ENCODE measurements around the gene LHFPL2.

Gene LHFPL2

DNA sequence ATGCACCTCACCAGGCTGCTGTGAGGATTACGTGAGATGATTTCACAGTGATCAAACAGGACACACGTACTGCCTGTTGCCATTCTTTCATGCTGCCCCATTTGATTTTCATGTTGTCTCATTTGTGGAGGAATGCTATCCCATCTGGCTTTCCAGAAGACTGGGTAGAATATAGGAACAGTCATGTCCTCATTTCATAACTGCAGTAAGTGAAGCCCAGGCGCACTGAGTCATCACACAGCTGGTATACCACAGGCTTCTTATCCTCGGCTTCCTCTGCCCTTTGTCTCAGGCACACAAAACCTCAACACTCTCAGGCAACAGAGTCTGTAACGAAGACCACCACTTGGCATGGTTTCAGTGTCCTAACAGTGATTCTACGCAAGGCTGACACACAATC is 62.3 kb downstream of the LHFPL2 start:
- H3K4me1 Mint-ChIP-seq (ENCODE audit: low read depth): no peaks in the 10 kb centered on the region
- H3K4me3 Mint-ChIP-seq: no peak overlapping the region
- no peak for DNase-seq (ENCODE audit: low spot score)
- H3K36me3 Mint-ChIP-seq (ENCODE audit: low read depth): no peaks in the 10 kb centered on the region
- H3K27me3 Mint-ChIP-seq (ENCODE audit: low read depth): peaks cover 4% of the 10 kb centered on the region
- H3K9me3 Mint-ChIP-seq: peaks cover 3% of the 10 kb centered on the region
- H3K27ac Mint-ChIP-seq: no peak overlapping the region

DNA sequence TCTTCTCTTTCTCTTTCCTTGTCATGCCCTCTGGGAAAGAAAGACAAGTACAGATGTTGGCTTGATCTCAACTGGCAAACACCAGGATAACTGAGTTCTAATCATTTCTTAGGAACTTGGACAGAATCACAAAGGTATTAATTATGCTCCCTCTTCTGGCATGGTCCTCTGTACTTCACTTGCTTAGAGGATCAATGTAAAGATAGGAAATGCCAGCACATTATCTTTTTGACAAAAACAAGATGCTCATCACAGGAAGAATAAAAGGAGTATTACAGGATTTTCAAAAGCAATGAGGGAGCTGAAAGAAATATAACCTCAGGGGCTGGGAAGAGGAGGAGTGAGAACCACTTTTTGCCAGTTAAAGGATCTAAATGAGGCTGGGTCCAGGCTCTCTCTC is 70.6 kb downstream of the LHFPL2 start:
- Mint-ChIP-seq H3K27me3 (ENCODE audit: low read depth) (no peaks in the 10 kb centered on the region), H3K4me3 (no peak overlapping the region), H3K36me3 (ENCODE audit: low read depth) (no peaks in the 10 kb centered on the region), H3K9me3 (no peaks in the 10 kb centered on the region), H3K4me1 (ENCODE audit: low read depth) (no peaks in the 10 kb centered on the region), H3K27ac (no peak overlapping the region)
- DNase-seq (ENCODE audit: low spot score): no peak

DNA sequence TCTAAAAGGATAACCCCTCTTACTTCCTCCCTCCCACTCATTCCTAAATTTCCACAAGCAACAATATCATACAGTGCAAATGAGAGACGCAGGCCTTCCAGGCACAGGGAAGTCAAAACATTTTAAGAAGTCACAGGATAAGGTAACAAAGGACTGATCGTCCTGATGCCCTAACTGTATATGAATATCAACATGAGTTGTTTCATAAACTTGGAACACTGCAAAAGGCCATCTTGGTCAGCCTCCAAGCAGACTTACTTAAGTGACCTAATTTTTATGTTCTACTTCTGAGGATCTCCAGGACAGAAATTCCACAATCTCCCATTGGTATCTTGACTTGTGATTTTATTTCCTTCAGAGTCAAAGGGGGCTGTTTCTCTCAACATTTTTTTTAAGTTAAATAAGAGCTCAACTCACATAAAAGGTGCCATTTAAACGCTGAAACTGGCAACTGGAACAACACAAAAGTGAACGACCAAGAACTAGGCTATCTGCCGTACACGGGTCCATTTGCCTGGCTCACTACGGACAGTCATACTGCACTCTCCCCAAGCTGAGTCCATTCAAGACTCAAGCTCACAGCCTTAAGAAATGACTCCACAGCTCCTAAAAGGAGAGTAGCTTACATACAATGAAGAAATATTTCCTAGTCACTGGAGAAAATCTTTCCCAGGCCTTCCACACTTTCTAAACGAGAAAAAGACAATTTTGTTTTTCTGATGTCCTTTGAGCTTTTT is 71.3 kb downstream of the LHFPL2 start:
- no peak for DNase-seq (ENCODE audit: low spot score)
- Mint-ChIP-seq H3K4me1 (ENCODE audit: low read depth) (no peaks in the 10 kb centered on the region), H3K27ac (no peak overlapping the region)

DNA sequence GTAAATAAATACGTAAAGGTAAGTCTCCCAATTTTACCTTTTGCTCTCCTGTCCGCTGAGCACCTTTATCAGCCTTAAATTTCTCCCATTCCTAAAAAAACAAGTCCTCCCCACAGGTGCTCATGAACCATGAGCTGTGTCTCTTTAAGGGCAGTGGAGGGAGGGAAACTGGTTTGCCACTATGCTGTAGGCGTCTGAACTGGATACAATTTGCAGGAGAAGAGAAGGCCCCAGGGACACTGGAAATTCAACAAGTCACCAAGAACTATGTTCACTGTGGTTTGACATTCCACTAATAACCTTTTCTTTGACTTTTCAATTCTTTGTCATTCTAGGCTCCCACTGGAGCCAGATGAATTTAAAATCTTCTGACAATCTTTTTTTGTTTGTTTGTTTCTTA is 72.2 kb downstream of the LHFPL2 start:
- Mint-ChIP-seq H3K4me3 (no peak overlapping the region), H3K4me1 (ENCODE audit: low read depth) (no peaks in the 10 kb centered on the region), H3K9me3 (no peaks in the 10 kb centered on the region), H3K36me3 (ENCODE audit: low read depth) (no peaks in the 10 kb centered on the region), H3K27me3 (ENCODE audit: low read depth) (peaks cover 9% of the 10 kb centered on the region), H3K27ac (no peak overlapping the region)
- DNase-seq (ENCODE audit: low spot score): no peak

More for the DNA sequence above, 71.3 kb downstream of the LHFPL2 start:
- peaks cover 2% of the 10 kb centered on the region for H3K27me3 Mint-ChIP-seq (ENCODE audit: low read depth)
- no peak overlapping the region for H3K4me3 Mint-ChIP-seq
- H3K36me3 Mint-ChIP-seq (ENCODE audit: low read depth): no peaks in the 10 kb centered on the region
- no peaks in the 10 kb centered on the region for H3K9me3 Mint-ChIP-seq

DNA sequence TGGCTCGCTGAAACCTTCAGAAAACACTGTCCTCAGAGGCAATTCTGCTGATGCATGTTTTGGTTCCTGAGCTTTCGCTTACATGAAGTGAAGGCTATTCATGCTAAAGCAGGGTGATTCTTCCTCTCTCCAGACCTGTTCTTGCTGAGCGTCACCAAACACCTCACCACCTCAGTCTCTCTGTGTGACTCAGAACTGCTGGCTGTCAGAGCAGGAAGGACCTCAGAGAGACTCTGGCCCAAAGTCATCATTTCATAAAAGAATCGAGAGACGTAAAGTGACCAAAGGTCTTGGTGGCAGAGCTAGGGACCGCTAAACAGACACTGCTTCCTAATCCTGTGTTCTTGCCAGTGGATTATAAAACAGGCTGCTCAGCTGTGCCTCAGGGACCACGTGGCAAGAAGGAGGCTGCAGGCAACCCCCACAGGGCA is 73.8 kb downstream of the LHFPL2 start:
- no peak overlapping the region for H3K27ac Mint-ChIP-seq
- no peaks in the 10 kb centered on the region for H3K9me3 Mint-ChIP-seq
- H3K27me3 Mint-ChIP-seq (ENCODE audit: low read depth): peaks cover 14% of the 10 kb centered on the region
- no peak for DNase-seq (ENCODE audit: low spot score)
- H3K4me1 Mint-ChIP-seq (ENCODE audit: low read depth): no peaks in the 10 kb centered on the region
- H3K36me3 Mint-ChIP-seq (ENCODE audit: low read depth): no peaks in the 10 kb centered on the region
- no peak overlapping the region for H3K4me3 Mint-ChIP-seq

DNA sequence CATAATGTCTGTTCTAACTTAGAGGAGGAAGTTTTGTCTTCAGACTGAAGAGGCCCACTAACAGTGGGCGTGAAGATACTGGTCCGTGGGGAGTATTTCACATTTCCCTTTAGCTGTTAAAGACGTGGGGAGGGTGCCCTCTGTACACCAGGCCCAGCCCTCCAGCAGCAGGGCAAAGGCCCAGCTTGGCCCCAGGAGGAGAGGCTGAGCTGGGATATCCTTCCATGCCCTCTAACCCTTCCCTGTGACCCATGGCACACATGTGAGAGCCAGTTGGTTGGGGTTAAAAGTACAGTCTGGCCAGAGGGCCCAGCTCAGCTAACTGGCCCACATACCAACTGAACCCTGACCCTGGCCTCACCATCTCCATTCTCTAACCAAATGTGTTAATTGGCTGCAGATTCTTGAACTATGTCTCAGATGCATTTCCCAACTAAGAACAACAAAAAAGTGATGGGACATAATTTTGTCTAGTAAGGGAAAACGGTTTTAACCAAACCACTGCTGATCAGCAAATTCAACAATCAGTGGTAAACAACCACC is 74.4 kb downstream of the LHFPL2 start:
- Mint-ChIP-seq H3K27ac (no peak overlapping the region), H3K36me3 (ENCODE audit: low read depth) (no peaks in the 10 kb centered on the region), H3K4me3 (no peak overlapping the region), H3K4me1 (ENCODE audit: low read depth) (no peaks in the 10 kb centered on the region), H3K9me3 (no peaks in the 10 kb centered on the region), H3K27me3 (ENCODE audit: low read depth) (peaks cover 14% of the 10 kb centered on the region)
- DNase-seq (ENCODE audit: low spot score): no peak

DNA sequence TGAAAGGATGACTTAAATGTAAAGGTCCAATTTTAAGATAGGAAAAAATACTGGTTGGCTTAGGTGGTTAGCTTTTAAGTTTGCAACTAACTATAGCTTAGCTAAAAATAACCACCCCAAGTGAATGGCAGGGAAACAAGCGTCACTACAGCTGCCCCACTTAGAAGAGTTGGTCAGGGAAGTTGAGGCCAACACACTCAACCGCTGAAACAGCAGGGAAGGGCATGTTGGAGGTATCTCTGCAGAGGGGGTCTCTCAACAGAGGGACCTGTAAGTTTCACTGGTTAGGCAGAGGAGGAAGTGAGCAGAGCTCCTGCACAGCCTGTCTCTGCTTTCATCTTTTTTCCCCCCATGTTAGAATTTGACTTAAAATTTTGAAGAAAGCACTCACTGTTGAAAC is 75.3 kb downstream of the LHFPL2 start:
- H3K4me3 Mint-ChIP-seq: no peak overlapping the region
- H3K27ac Mint-ChIP-seq: no peak overlapping the region
- H3K4me1 Mint-ChIP-seq (ENCODE audit: low read depth): no peaks in the 10 kb centered on the region
- peaks cover 14% of the 10 kb centered on the region for H3K27me3 Mint-ChIP-seq (ENCODE audit: low read depth)
- no peak for DNase-seq (ENCODE audit: low spot score)
- no peaks in the 10 kb centered on the region for H3K9me3 Mint-ChIP-seq
- no peaks in the 10 kb centered on the region for H3K36me3 Mint-ChIP-seq (ENCODE audit: low read depth)

DNA sequence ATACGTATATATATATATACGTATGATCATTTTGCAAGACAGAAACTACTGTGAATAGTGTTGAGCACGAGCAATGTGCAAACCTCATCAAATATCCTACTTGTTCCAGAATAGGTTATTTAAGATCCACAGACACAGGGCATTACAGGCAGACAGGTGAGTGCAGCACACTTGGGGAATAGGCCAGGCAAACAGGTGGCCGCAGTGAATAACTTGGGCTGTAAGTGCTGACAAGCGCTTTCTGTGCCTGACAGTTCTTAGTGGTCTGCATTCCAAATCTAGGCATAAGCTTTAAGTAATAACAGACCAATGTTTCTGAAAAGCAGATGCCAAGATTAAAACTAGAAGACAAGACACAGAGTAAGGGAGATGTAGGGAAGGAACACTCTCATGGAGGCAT is 77.9 kb downstream of the LHFPL2 start:
- Mint-ChIP-seq H3K27ac (no peak overlapping the region), H3K9me3 (no peaks in the 10 kb centered on the region), H3K4me3 (no peak overlapping the region), H3K36me3 (ENCODE audit: low read depth) (no peaks in the 10 kb centered on the region), H3K27me3 (ENCODE audit: low read depth) (peaks cover 15% of the 10 kb centered on the region), H3K4me1 (ENCODE audit: low read depth) (no peaks in the 10 kb centered on the region)
- no peak for DNase-seq (ENCODE audit: low spot score)

DNA sequence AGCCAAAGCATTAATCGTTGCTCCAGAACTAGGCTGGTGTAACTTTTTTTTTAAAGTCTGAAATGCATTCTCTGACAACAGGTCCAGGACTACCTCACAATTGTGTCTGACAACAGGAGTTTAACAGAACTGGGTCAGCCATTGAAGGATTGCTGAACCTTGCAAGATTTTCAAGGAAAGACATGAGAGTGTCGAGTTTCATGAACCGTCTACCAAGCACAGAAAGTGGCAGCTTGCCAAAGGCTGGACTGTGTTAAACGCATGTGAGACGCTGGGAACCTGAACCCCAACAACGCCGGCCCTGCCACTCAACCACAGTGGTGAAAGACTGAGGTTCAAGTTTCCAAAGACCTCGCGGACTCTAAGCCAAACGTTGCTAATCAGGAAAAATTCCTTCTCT is 79.1 kb downstream of the LHFPL2 start:
- Mint-ChIP-seq H3K36me3 (ENCODE audit: low read depth) (no peaks in the 10 kb centered on the region), H3K27me3 (ENCODE audit: low read depth) (peaks cover 16% of the 10 kb centered on the region), H3K4me3 (no peak overlapping the region), H3K4me1 (ENCODE audit: low read depth) (no peaks in the 10 kb centered on the region), H3K9me3 (no peaks in the 10 kb centered on the region), H3K27ac (no peak overlapping the region)
- DNase-seq (ENCODE audit: low spot score): no peak

DNA sequence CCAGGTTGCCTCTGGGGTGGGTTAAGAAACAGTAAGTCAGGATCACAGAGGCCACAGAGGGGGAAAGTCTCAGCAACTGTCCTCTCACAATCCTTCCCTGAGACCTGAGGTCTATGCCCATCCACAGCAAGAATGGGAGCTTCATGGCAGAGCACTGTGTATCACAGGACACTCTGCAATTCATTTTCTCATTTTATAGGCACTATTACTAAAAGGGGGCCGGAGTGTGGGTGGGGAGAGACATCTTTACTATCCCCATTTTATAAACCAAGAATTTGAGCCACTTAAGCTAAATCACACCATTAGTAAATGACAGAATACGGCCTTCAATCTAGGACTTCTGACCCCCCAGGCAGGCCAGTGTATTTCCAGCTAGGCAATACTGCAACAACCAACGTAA is 79.9 kb downstream of the LHFPL2 start:
- no peak overlapping the region for H3K4me3 Mint-ChIP-seq
- H3K4me1 Mint-ChIP-seq (ENCODE audit: low read depth): no peaks in the 10 kb centered on the region
- H3K9me3 Mint-ChIP-seq: no peaks in the 10 kb centered on the region
- peaks cover 20% of the 10 kb centered on the region for H3K27me3 Mint-ChIP-seq (ENCODE audit: low read depth)
- H3K27ac Mint-ChIP-seq: no peak overlapping the region
- H3K36me3 Mint-ChIP-seq (ENCODE audit: low read depth): no peaks in the 10 kb centered on the region
- no peak for DNase-seq (ENCODE audit: low spot score)

DNA sequence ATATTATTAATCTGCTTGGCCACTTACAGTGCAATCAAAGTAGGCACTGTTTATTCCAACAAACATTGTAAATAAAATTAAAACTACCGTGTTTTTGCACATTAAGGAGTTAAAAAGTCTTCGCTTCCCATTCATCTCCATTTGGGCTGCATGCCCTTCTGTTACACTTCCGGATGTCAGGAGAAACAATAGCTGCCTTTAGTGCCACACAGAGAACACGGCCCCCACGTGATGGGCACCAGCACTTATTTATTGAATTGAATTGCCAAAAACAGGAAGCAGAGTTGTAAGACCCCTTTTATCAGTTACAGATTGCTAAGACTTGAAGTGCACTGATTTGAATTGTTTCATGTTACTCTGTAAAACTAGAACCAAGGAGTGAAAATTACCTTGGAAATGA is 80.4 kb downstream of the LHFPL2 start:
- Mint-ChIP-seq H3K4me1 (ENCODE audit: low read depth) (no peaks in the 10 kb centered on the region), H3K9me3 (no peaks in the 10 kb centered on the region), H3K4me3 (no peak overlapping the region), H3K27me3 (ENCODE audit: low read depth) (peaks cover 20% of the 10 kb centered on the region), H3K27ac (no peak overlapping the region), H3K36me3 (ENCODE audit: low read depth) (no peaks in the 10 kb centered on the region)
- no peak for DNase-seq (ENCODE audit: low spot score)

DNA sequence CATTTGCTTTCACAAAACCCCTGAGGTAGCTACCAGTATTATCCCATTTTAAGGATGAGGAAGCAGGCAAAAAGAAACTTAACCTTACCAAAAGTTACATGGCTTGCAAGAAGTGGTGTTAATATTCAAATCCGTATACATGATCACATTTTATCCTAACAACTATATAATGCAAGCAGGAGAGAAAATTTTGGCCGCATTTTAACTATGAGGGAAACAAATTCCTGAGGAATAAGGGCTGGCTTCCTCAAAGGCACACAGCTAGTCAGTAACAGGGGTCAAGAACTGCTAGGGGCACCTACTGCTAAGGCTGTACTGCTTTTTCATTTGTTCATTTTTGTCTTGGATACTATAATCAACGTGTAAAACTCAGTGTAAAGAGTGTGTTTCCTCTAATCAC is 81.0 kb downstream of the LHFPL2 start:
- Mint-ChIP-seq H3K27ac (no peak overlapping the region), H3K4me3 (no peak overlapping the region), H3K4me1 (ENCODE audit: low read depth) (no peaks in the 10 kb centered on the region), H3K27me3 (ENCODE audit: low read depth) (peaks cover 19% of the 10 kb centered on the region), H3K9me3 (no peaks in the 10 kb centered on the region), H3K36me3 (ENCODE audit: low read depth) (no peaks in the 10 kb centered on the region)
- no peak for DNase-seq (ENCODE audit: low spot score)

DNA sequence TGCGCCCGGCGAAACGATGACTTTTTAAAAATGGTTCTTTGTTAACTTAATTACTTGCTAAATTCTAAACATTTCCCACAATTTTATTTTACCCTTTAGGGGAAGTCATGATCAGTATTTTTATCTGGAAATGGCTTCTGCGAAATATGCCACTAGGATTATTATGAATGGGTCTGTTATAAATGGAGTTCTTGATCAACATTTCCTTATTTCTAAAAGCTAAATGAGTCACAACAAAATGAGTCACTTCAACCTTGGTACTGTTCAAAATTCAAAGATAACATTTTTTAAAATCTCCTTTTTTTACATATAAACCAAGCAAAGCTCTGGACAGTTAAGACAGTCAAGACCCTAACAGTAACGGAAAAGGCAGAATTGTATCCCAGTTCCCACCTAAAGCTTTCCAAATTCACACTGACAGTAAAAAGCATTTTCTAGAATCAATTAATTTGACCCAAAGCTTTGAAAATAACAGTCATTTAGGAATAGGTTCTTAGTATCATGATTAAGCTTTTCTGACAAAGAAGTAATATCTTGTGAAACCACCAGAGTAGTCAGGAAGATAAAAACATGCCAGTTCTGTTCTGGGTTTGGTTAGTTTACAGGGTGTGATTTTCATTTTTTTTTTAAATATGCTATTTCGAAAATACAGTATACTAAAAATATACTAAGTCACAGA is 81.7 kb downstream of the LHFPL2 start:
- no peaks in the 10 kb centered on the region for H3K36me3 Mint-ChIP-seq (ENCODE audit: low read depth)
- H3K27ac Mint-ChIP-seq: no peak overlapping the region
- no peak overlapping the region for H3K4me3 Mint-ChIP-seq
- H3K9me3 Mint-ChIP-seq: no peaks in the 10 kb centered on the region
- H3K4me1 Mint-ChIP-seq (ENCODE audit: low read depth): no peaks in the 10 kb centered on the region
- no peak for DNase-seq (ENCODE audit: low spot score)
- H3K27me3 Mint-ChIP-seq (ENCODE audit: low read depth): peaks cover 16% of the 10 kb centered on the region

DNA sequence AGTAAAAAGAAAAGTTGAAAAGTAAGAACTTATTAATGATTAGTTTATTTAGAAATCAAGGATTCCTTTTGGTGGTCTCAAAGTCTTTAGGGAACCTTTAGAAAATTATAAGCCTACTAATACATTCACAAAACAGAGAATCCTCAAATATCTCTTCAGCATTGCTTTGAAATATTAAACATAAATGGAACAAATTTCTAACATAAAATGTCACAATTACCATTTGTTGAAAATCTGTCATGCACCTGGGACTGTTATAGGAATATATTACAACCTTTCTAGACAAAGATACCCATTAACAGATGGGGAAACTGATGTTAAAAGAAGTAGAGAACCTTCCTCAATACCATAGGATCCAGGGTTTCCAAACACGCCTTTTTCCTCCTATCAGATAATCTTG is 83.2 kb downstream of the LHFPL2 start:
- Mint-ChIP-seq H3K36me3 (ENCODE audit: low read depth) (no peaks in the 10 kb centered on the region), H3K27ac (no peak overlapping the region), H3K4me1 (ENCODE audit: low read depth) (no peaks in the 10 kb centered on the region), H3K27me3 (ENCODE audit: low read depth) (peaks cover 10% of the 10 kb centered on the region), H3K4me3 (no peak overlapping the region), H3K9me3 (no peaks in the 10 kb centered on the region)
- DNase-seq (ENCODE audit: low spot score): no peak
